ENCODE measurements around the gene SCD5. TPM values are rescaled to one million over a fixed set of nuclear protein-coding genes. Genes with fewer than 3 reads are reported as not detected.

Gene SCD5
- total and polyA plus RNA-seq, 2 of the 13 experiments (the other 11 are each of a cell fraction or from before 2014, with no cell fraction given), result not detected

- Histone ChIP-seq H3K9me3 (ENCODE audit: low read length) (no peaks in the 10 kb centered on the region), H2AFZ (ENCODE audit: low read length) (no peak overlapping the region), H3K4me2 (ENCODE audit: low read depth, low read length) (no peak overlapping the region), H3K9ac (ENCODE audit: insufficient read depth, low read depth, low read length) (no peak overlapping the region), H3K36me3 (replicated peaks in 1 of 2; ENCODE audit: control insufficient read depth in 1 of 2, insufficient read depth in 2 of 2, low read length in 2 of 2) (no peaks in the 10 kb centered on the region), H4K20me1 (ENCODE audit: insufficient read depth, low read length) (no peaks in the 10 kb centered on the region), H3K79me2 (ENCODE audit: insufficient read depth, low read length) (no peaks in the 10 kb centered on the region), H3K27ac (ENCODE audit: extremely low read length, insufficient read depth, low read length) (no peak overlapping the region), H3K4me3 (replicated peaks in 1 of 3; ENCODE audit: insufficient read depth in 1 of 3, low read depth in 2 of 3, low read length in 3 of 3) (no peak overlapping the region), H3K4me1 (ENCODE audit: insufficient read depth, low read length) (no peaks in the 10 kb centered on the region), H3K27me3 (ENCODE audit: control insufficient read depth in 1 of 2, insufficient read depth in 2 of 2, low read length in 2 of 2) (no peaks in the 10 kb centered on the region)
- DNase-seq (ENCODE audit: low spot score) (no peak), FAIRE-seq (no peak), ATAC-seq (no peak)
- 84% methylated on average over 3 of the region's 3 CpGs for WGBS (ENCODE audit: low lambda C conversion rate)
- TF ChIP-seq SATB2 (CRISPR knock-in tag; IDR thresholded peaks at IDR 0.05), result no peak
- TF ChIP-seq CCAR2 (optimal IDR thresholded peaks at IDR 0.05; ENCODE audit: low read depth, low read length), result no peak
- TF ChIP-seq ZNF101 (CRISPR knock-in tag; IDR thresholded peaks at IDR 0.05; ENCODE audit: borderline replicate concordance, low read depth), result no peak
- no peak for TF ChIP-seq TRIM24 (CRISPR knock-in tag; IDR thresholded peaks at IDR 0.05)
- no peak for TF ChIP-seq RFX1 (IDR thresholded peaks at IDR 0.05)
- TF ChIP-seq RFX5 (IDR thresholded peaks at IDR 0.05; ENCODE audit: low read depth, low read length), result no peak
- TF ChIP-seq CSRNP1 (CRISPR knock-in tag; IDR thresholded peaks at IDR 0.05), result no peak
- no peak for TF ChIP-seq ZNF563 (CRISPR knock-in tag; IDR thresholded peaks at IDR 0.05)
- TF ChIP-seq SMARCC2 (IDR thresholded peaks at IDR 0.05), result no peak
- TF ChIP-seq ZBTB42 (CRISPR knock-in tag; IDR thresholded peaks at IDR 0.05), result no peak
- TF ChIP-seq NAIF1 (CRISPR knock-in tag; IDR thresholded peaks at IDR 0.05; ENCODE audit: borderline replicate concordance), result no peak
- no peak for TF ChIP-seq MBNL3 (CRISPR knock-in tag; conservative IDR thresholded peaks at IDR 0.05)
- no peak for TF ChIP-seq ZNF33A (CRISPR knock-in tag; IDR thresholded peaks at IDR 0.05; ENCODE audit: borderline replicate concordance)
- BruUV-seq (replicated peaks), result no TSS peak
- ChIA-PET POLR2A (no interaction called here), CTCF (ENCODE audit: low intra/inter-chr PET ratio, low total read pairs) (no interaction called here)
- in situ Hi-C loops (cut with HindIII; ENCODE audit: extremely low pct_ligation_motif_present, low pct_unique_long_range_greater_than_20kb), result no loop called here
- intact Hi-C loops (cut with micrococcal nuclease; ENCODE audit: unreplicated experiment), result no loop called here
Measured at GRCh38 chr4:82592639-82593038, 206.0 kb downstream of the SCD5 start.
